Activated naive CD8-positive, alpha-beta T cell treated with anti-CD3 and anti-CD28 coated beads, Interleukin-2, amount 10 ng/mL, durations not matched to agents 7 days and 5 days (primary cell): Measurements from ENCODE around the gene FOS. TPM values are rescaled to one million over a fixed set of nuclear protein-coding genes. Genes with fewer than 3 reads are reported as not detected.

Experiments used
- ATAC-seq: fragments of 150-1000 bp; cut with Tn5 transposase; one replicate; pipeline ENCODE4 v1.10.0; 2021; ENCODE audit warnings: low read depth, moderate library complexity
- POLR2A ChIA-PET: fragments of 350-600 bp; sonication (Branson Sonifier 250); formaldehyde crosslinking; loops from one replicate; lab custom pipeline; 2021; ENCODE audit warnings: antibody characterized with exemption; lab: Charles Lee
- DNase-seq: peaks from one replicate; pipeline ENCODE4 v3.0.0; 2021
- H3K27ac Mint-ChIP-seq: one replicate; pipeline ENCODE4 v1.8.0; 2022; ENCODE audit warnings: mild to moderate bottlenecking, mixed read lengths
- H3K27me3 Mint-ChIP-seq: one replicate; pipeline ENCODE4 v1.8.0; 2022; ENCODE audit warnings: mild to moderate bottlenecking, moderate library complexity, mixed read lengths
- H3K36me3 Mint-ChIP-seq: one replicate; pipeline ENCODE4 v1.8.0; 2021; ENCODE audit warnings: mild to moderate bottlenecking, mixed read lengths
- H3K4me1 Mint-ChIP-seq: one replicate; pipeline ENCODE4 v1.8.0; 2021; ENCODE audit warnings: mixed read lengths
- H3K4me3 Mint-ChIP-seq: one replicate; pipeline ENCODE4 v1.8.0; 2022; ENCODE audit warnings: mild to moderate bottlenecking, moderate library complexity, mixed read lengths
- H3K9me3 Mint-ChIP-seq: one replicate; pipeline ENCODE4 v1.8.0; 2021; ENCODE audit warnings: mixed read lengths
- total RNA-seq, 2 experiments: library from RNA; stranded (reverse); gene quantifications; one replicate each; pipeline ENCODE4 v1.2.3, GENCODE V29; 2021

FOS gene
- total RNA-seq, 2 experiments from 2014 or later, result 60.3 to 61.7 TPM

GRCh38 chr14:75240781-75241180 lies 37.8 kb upstream of the FOS start:
- Mint-ChIP-seq H3K4me3 (no peak overlapping the region), H3K9me3 (no peaks in the 10 kb centered on the region), H3K4me1 (no peaks in the 10 kb centered on the region), H3K27ac (no peak overlapping the region), H3K27me3 (peaks cover 20% of the 10 kb centered on the region), H3K36me3 (no peaks in the 10 kb centered on the region)
- POLR2A ChIA-PET, result interaction anchor here (0.5 kb wide), 1 partner anchor 62 kb away, joined by 3 read pairs; no protein-coding TSS in a partner anchor
- ATAC-seq (no peak), DNase-seq (no peak)

GRCh38 chr14:75242546-75243273 lies 35.9 kb upstream of the FOS start:
- Mint-ChIP-seq H3K4me3 (no peak overlapping the region), H3K9me3 (no peaks in the 10 kb centered on the region), H3K27me3 (peaks cover 19% of the 10 kb centered on the region), H3K4me1 (peaks cover 17% of the 10 kb centered on the region), H3K36me3 (no peaks in the 10 kb centered on the region), H3K27ac (no peak overlapping the region)
- POLR2A ChIA-PET, result interaction anchor here (0.7 kb wide), 1 partner anchor 25 kb away, joined by 3 read pairs; no protein-coding TSS in a partner anchor
- ATAC-seq, result no peak
- no peak for DNase-seq

GRCh38 chr14:75244121-75244520 lies 34.5 kb upstream of the FOS start:
- Mint-ChIP-seq H3K9me3 (no peaks in the 10 kb centered on the region), H3K4me3 (no peak overlapping the region), H3K36me3 (no peaks in the 10 kb centered on the region), H3K27ac (no peak overlapping the region), H3K4me1 (peaks cover 28% of the 10 kb centered on the region), H3K27me3 (peaks cover 17% of the 10 kb centered on the region)
- ATAC-seq (no peak), DNase-seq (no peak)
- POLR2A ChIA-PET, result interaction anchor here (0.6 to 1.5 kb wide), 2 partner anchors 15 to 49 kb away, joined by 5 to 6 read pairs; no protein-coding TSS in a partner anchor

- no peak for DNase-seq
- no peaks in the 10 kb centered on the region for H3K36me3 Mint-ChIP-seq
- peak overlapping the region; percentile 85 for H3K27ac Mint-ChIP-seq
- POLR2A ChIA-PET, result interaction anchor here (0.8 to 5.4 kb wide), 4 partner anchors 12 to 70 kb away, joined by 3 to 44 read pairs (median 12); partner anchors contain the start of gene TMED10
- no peak for ATAC-seq
- peaks cover 17% of the 10 kb centered on the region for H3K27me3 Mint-ChIP-seq
- H3K4me1 Mint-ChIP-seq, result peaks cover 45% of the 10 kb centered on the region
- no peaks in the 10 kb centered on the region for H3K9me3 Mint-ChIP-seq
- H3K4me3 Mint-ChIP-seq, result peak overlapping the region; percentile 77
These were observed 31.9 kb upstream of the FOS start for GRCh38 chr14:75246546-75247285.

GRCh38 chr14:75247286-75247922 lies 31.2 kb upstream of the FOS start:
- H3K27ac Mint-ChIP-seq, result peak overlapping the region; percentile 85
- POLR2A ChIA-PET, result interaction anchor here (0.8 to 5.4 kb wide), 4 partner anchors 11 to 71 kb away, joined by 3 to 44 read pairs (median 12); partner anchors contain the start of gene TMED10
- DNase-seq (peak; percentile 53), ATAC-seq (peak; percentile 41)
- no peaks in the 10 kb centered on the region for H3K9me3 Mint-ChIP-seq
- H3K36me3 Mint-ChIP-seq, result no peaks in the 10 kb centered on the region
- H3K4me3 Mint-ChIP-seq, result peak overlapping the region; percentile 77
- H3K27me3 Mint-ChIP-seq, result peaks cover 17% of the 10 kb centered on the region
- peaks cover 49% of the 10 kb centered on the region for H3K4me1 Mint-ChIP-seq

GRCh38 chr14:75247939-75248338 lies 30.7 kb upstream of the FOS start:
- Mint-ChIP-seq H3K9me3 (no peaks in the 10 kb centered on the region), H3K27ac (peak overlapping the region; percentile 85), H3K4me1 (peaks cover 49% of the 10 kb centered on the region), H3K27me3 (peaks cover 17% of the 10 kb centered on the region), H3K4me3 (peak overlapping the region; percentile 77), H3K36me3 (no peaks in the 10 kb centered on the region)
- POLR2A ChIA-PET, result interaction anchor here (1.9 to 5.4 kb wide), 3 partner anchors 11 to 71 kb away, joined by 5 to 44 read pairs (median 18); partner anchors contain the start of gene TMED10
- ATAC-seq, result no peak
- DNase-seq, result no peak

- Mint-ChIP-seq H3K27me3 (peaks cover 15% of the 10 kb centered on the region), H3K4me1 (peaks cover 49% of the 10 kb centered on the region), H3K27ac (peak overlapping the region; percentile 87), H3K36me3 (no peaks in the 10 kb centered on the region), H3K9me3 (no peaks in the 10 kb centered on the region), H3K4me3 (peak overlapping the region; percentile 43)
- POLR2A ChIA-PET, result interaction anchor here (0.7 to 5.4 kb wide), 7 partner anchors 9 to 123 kb away, joined by 3 to 44 read pairs (median 4); partner anchors contain the start of genes FOS, NEK9 and TMED10
- DNase-seq (peak; percentile 75), ATAC-seq (peak; percentile 85)
These were observed 29.2 kb upstream of the FOS start for GRCh38 chr14:75249251-75249957.

GRCh38 chr14:75249958-75250336 lies 28.7 kb upstream of the FOS start:
- DNase-seq (no peak), ATAC-seq (no peak)
- Mint-ChIP-seq H3K4me3 (peak overlapping the region; percentile 43), H3K9me3 (no peaks in the 10 kb centered on the region), H3K36me3 (peaks cover 1% of the 10 kb centered on the region), H3K4me1 (peaks cover 49% of the 10 kb centered on the region), H3K27ac (peak overlapping the region; percentile 87), H3K27me3 (peaks cover 19% of the 10 kb centered on the region)
- POLR2A ChIA-PET, result interaction anchor here (1.6 to 5.4 kb wide), 4 partner anchors 9 to 123 kb away, joined by 4 to 44 read pairs (median 12); partner anchors contain the start of genes NEK9 and TMED10

GRCh38 chr14:75250800-75251199 lies 27.8 kb upstream of the FOS start:
- no peak for DNase-seq
- H3K4me3 Mint-ChIP-seq, result no peak overlapping the region
- POLR2A ChIA-PET, result interaction anchor here (0.9 to 5.4 kb wide), 3 partner anchors 8 to 74 kb away, joined by 3 to 44 read pairs (median 18); partner anchors contain the start of gene TMED10
- peaks cover 1% of the 10 kb centered on the region for H3K36me3 Mint-ChIP-seq
- no peaks in the 10 kb centered on the region for H3K9me3 Mint-ChIP-seq
- H3K27me3 Mint-ChIP-seq, result peaks cover 21% of the 10 kb centered on the region
- peaks cover 49% of the 10 kb centered on the region for H3K4me1 Mint-ChIP-seq
- ATAC-seq, result no peak
- H3K27ac Mint-ChIP-seq, result peak overlapping the region; percentile 56

- H3K36me3 Mint-ChIP-seq, result peaks cover 1% of the 10 kb centered on the region
- peaks cover 36% of the 10 kb centered on the region for H3K4me1 Mint-ChIP-seq
- no peak overlapping the region for H3K4me3 Mint-ChIP-seq
- POLR2A ChIA-PET, result no interaction called here
- H3K27ac Mint-ChIP-seq, result no peak overlapping the region
- DNase-seq (no peak), ATAC-seq (no peak)
- peaks cover 22% of the 10 kb centered on the region for H3K27me3 Mint-ChIP-seq
- no peaks in the 10 kb centered on the region for H3K9me3 Mint-ChIP-seq
These were observed 26.3 kb upstream of the FOS start for GRCh38 chr14:75252254-75252837.

- POLR2A ChIA-PET, result no interaction called here
- Mint-ChIP-seq H3K27ac (no peak overlapping the region), H3K4me3 (no peak overlapping the region), H3K4me1 (peaks cover 26% of the 10 kb centered on the region), H3K27me3 (peaks cover 29% of the 10 kb centered on the region), H3K9me3 (no peaks in the 10 kb centered on the region), H3K36me3 (peaks cover 1% of the 10 kb centered on the region)
- ATAC-seq (no peak), DNase-seq (no peak)
These were observed 24.2 kb upstream of the FOS start for GRCh38 chr14:75254381-75254822.
